SIG-M5 (cell line): Measurements from ENCODE around the gene CIITA.
"Not testable (repeated sequence)": the region's sequence is repeated elsewhere in the genome, so short reads cannot be mapped to it uniquely, and the experiment has no call there.

Experiments used
- DNase-seq: peaks from one replicate; lab custom pipeline; 2025; lab: John Stamatoyannopoulos, UW

The CIITA gene

GRCh38 chr16:10959161-10959560 is 82.2 kb downstream of the CIITA start:
- no peak for DNase-seq

- no peak for DNase-seq
These were observed 84.2 kb downstream of the CIITA start for GRCh38 chr16:10961231-10961630.

- DNase-seq = no peak
These were observed 87.3 kb downstream of the CIITA start for GRCh38 chr16:10964039-10964890.

GRCh38 chr16:10964891-10965326 is 87.9 kb downstream of the CIITA start:
- no peak for DNase-seq

- no peak for DNase-seq
These were observed 88.5 kb downstream of the CIITA start for GRCh38 chr16:10965440-10966061.

GRCh38 chr16:10966129-10966528 is 89.1 kb downstream of the CIITA start:
- no peak for DNase-seq

GRCh38 chr16:10966559-10966958 is 89.6 kb downstream of the CIITA start:
- not testable (repeated sequence) for DNase-seq

GRCh38 chr16:10967986-10968385 is 91.0 kb downstream of the CIITA start:
- DNase-seq = no peak

- DNase-seq = no peak
These were observed 91.5 kb downstream of the CIITA start for GRCh38 chr16:10968498-10968897.

- no peak for DNase-seq
These were observed 92.6 kb downstream of the CIITA start for GRCh38 chr16:10969615-10970014.

- DNase-seq = no peak
These were observed 93.1 kb downstream of the CIITA start for GRCh38 chr16:10970065-10970464.

- DNase-seq = no peak
These were observed 94.6 kb downstream of the CIITA start for GRCh38 chr16:10971560-10971961.

- DNase-seq = no peak
These were observed 95.3 kb downstream of the CIITA start for GRCh38 chr16:10972108-10972818.

GRCh38 chr16:10972819-10973464 is 95.9 kb downstream of the CIITA start:
- DNase-seq = no peak

- DNase-seq = no peak
These were observed 99.6 kb downstream of the CIITA start for GRCh38 chr16:10976634-10977033.

- DNase-seq = no peak
These were observed 101.1 kb downstream of the CIITA start for GRCh38 chr16:10978124-10978523.

- DNase-seq = no peak
These were observed 102.0 kb downstream of the CIITA start for GRCh38 chr16:10978871-10979446.

- DNase-seq = no peak
These were observed 103.0 kb downstream of the CIITA start for GRCh38 chr16:10979717-10980601.

- no peak for DNase-seq
These were observed 103.8 kb downstream of the CIITA start for GRCh38 chr16:10980813-10981212.

- no peak for DNase-seq
These were observed 104.8 kb downstream of the CIITA start for GRCh38 chr16:10981697-10982216.
